Naive thymus-derived CD8-positive, alpha-beta T cell (primary cell): Measurements from ENCODE around the gene OXSR1. TPM values are rescaled to one million over a fixed set of nuclear protein-coding genes. Genes with fewer than 3 reads are reported as not detected.
A peak's percentile ranks its signal among the peaks of the same experiment; 100 is the strongest.
"Not testable (repeated sequence)": the region's sequence is repeated elsewhere in the genome, so short reads cannot be mapped to it uniquely, and the experiment has no call there.

Source experiments
- ATAC-seq, 2 donors: fragments of 150-1000 bp; cut with Tn5 transposase in 1 of 2; sonication (Bioruptor Pico), chemical (Tn5 transposase) in 1 of 2; 1 replicate in 1 of 2; 2 replicates in 1 of 2; pipeline ENCODE4 v1.10.0; 2021; ENCODE audit warnings: mild to moderate bottlenecking in 2 of 2, moderate library complexity in 2 of 2
- POLR2A ChIA-PET: fragments of 350-600 bp; sonication (Branson Sonifier 250); formaldehyde crosslinking; loops from one replicate; lab custom pipeline; 2021; ENCODE audit warnings: antibody characterized with exemption; lab: Charles Lee
- DNase-seq, 10 donors: peaks; one replicate each; pipeline versions ENCODE4 v3.0.0 to v3.0.0-alpha.2; 2020 to 2022
- H3K27ac Mint-ChIP-seq, 10 donors: one replicate each; pipeline ENCODE4 v1.8.0; 2020 to 2022; ENCODE audit warnings: mild to moderate bottlenecking in 10 of 10, mixed read lengths in 10 of 10, moderate library complexity in 4 of 10, inconsistent platforms in 1 of 10
- H3K27me3 Mint-ChIP-seq, 5 donors: one replicate each; pipeline ENCODE4 v1.8.0; 2021 to 2022; ENCODE audit warnings: mixed read lengths in 5 of 5
- H3K36me3 Mint-ChIP-seq, 3 donors: one replicate each; pipeline ENCODE4 v1.8.0; 2020 to 2022; ENCODE audit warnings: mixed read lengths in 3 of 3, mild to moderate bottlenecking in 2 of 3, inconsistent platforms in 1 of 3
- H3K4me1 Mint-ChIP-seq, 4 donors: one replicate each; pipeline ENCODE4 v1.8.0; 2021 to 2022; ENCODE audit warnings: mixed read lengths in 4 of 4
- H3K4me3 Mint-ChIP-seq, 10 donors: one replicate each; pipeline ENCODE4 v1.8.0; 2020 to 2022; ENCODE audit warnings: mild to moderate bottlenecking in 10 of 10, mixed read lengths in 10 of 10, moderate library complexity in 6 of 10, inconsistent platforms in 1 of 10
- H3K9me3 Mint-ChIP-seq, 9 donors: one replicate each; pipeline ENCODE4 v1.8.0; 2020 to 2022; ENCODE audit warnings: mixed read lengths in 9 of 9, mild to moderate bottlenecking in 3 of 9, inconsistent platforms in 1 of 9, moderate library complexity in 1 of 9
- polyA plus RNA-seq, 3 donors: library from polyadenylated mRNA; unstranded; fragments of 300-500 nt; fragmentation: Illumina TruSeq; gene quantifications; one replicate each; pipeline ENCODE4 v1.2.3, GENCODE V29; 2021
- total RNA-seq, 8 experiments: library from RNA in 2 of 8; stranded (reverse) in 2 of 8; gene quantifications; one replicate each; pipeline ENCODE4 v1.2.3 and lab custom pipeline; 2021 to 2026

Gene OXSR1
- total and polyA plus RNA-seq, 5 experiments from 2014 or later, result 12.9 to 40.8 (median 14.0) TPM

GRCh38 chr3:38289286-38290217, 124.2 kb downstream of the OXSR1 start:
- POLR2A ChIA-PET, H3K36me3 Mint-ChIP-seq, H3K9me3 Mint-ChIP-seq, ATAC-seq, H3K4me1 Mint-ChIP-seq, H3K4me3 Mint-ChIP-seq, H3K27ac Mint-ChIP-seq, H3K27me3 Mint-ChIP-seq, DNase-seq: not testable (repeated sequence)

GRCh38 chr3:38297053-38297452, 131.7 kb downstream of the OXSR1 start:
- H3K27ac Mint-ChIP-seq, H3K36me3 Mint-ChIP-seq, ATAC-seq, H3K9me3 Mint-ChIP-seq, POLR2A ChIA-PET, H3K4me3 Mint-ChIP-seq, H3K4me1 Mint-ChIP-seq, DNase-seq, H3K27me3 Mint-ChIP-seq: not testable (repeated sequence)

- DNase-seq, result no peak
- Mint-ChIP-seq H3K27ac (no peak overlapping the region), H3K4me3 (no peak overlapping the region), H3K9me3 (no peaks in the 10 kb centered on the region), H3K27me3 (peaks cover 0 to 9% (median 3%) of the 10 kb centered on the region in 5 donors), H3K4me1 (peaks cover 0 to 1% (median 0%) of the 10 kb centered on the region in 4 donors), H3K36me3 (no peaks in the 10 kb centered on the region)
- no peak for ATAC-seq
- POLR2A ChIA-PET, result no interaction called here
Observed at GRCh38 chr3:38297537-38297936, 132.2 kb downstream of the OXSR1 start.

- H3K27ac Mint-ChIP-seq, result no peak overlapping the region
- ATAC-seq, result no peak
- no peaks in the 10 kb centered on the region for H3K36me3 Mint-ChIP-seq
- H3K9me3 Mint-ChIP-seq, result no peaks in the 10 kb centered on the region
- POLR2A ChIA-PET, result no interaction called here
- H3K4me3 Mint-ChIP-seq, result no peak overlapping the region
- H3K27me3 Mint-ChIP-seq, result peaks cover 0 to 9% (median 3%) of the 10 kb centered on the region in 5 donors
- H3K4me1 Mint-ChIP-seq, result peaks cover 0 to 1% (median 0%) of the 10 kb centered on the region in 4 donors
- DNase-seq, result peak in 1 of 10 donors; percentile 3
Observed at GRCh38 chr3:38297947-38298711, 132.8 kb downstream of the OXSR1 start.

Other genes starting within 250 kb of the OXSR1 start
- gene VILL, start 174.8 kb upstream of the OXSR1 start, total RNA-seq, result 10 to 100 TPM; 41.0 to 41.9 TPM
- gene VILL, start 174.8 kb upstream of the OXSR1 start, polyA plus RNA-seq, result 10 to 100 TPM; 12.3 to 21.6 (median 16.0) TPM
- gene PLCD1, start 135.9 kb upstream of the OXSR1 start, total RNA-seq, result 10 to 100 TPM; 39.3 to 42.7 TPM
- gene PLCD1, start 135.9 kb upstream of the OXSR1 start, polyA plus RNA-seq, result 10 to 100 TPM; 11.0 to 23.0 (median 15.6) TPM
- 1 to 10 TPM; 4.6 to 5.2 TPM for gene DLEC1, start 126.3 kb upstream of the OXSR1 start, total RNA-seq
- gene DLEC1, start 126.3 kb upstream of the OXSR1 start, polyA plus RNA-seq, result under 1 TPM; 0.31 to 0.37 (median 0.35) TPM
- 10 to 100 TPM; 81.0 to 84.3 TPM for gene ACAA1, start 28.4 kb upstream of the OXSR1 start, total RNA-seq
- 10 to 100 TPM; 53.5 to 64.8 (median 55.6) TPM for gene ACAA1, start 28.4 kb upstream of the OXSR1 start, polyA plus RNA-seq
- 10 to 100 TPM; 40.6 to 44.7 TPM for gene MYD88, start 26.9 kb upstream of the OXSR1 start, total RNA-seq
- 10 to 100 TPM; 54.5 to 73.9 (median 71.8) TPM for gene MYD88, start 26.9 kb upstream of the OXSR1 start, polyA plus RNA-seq
- gene SLC22A13, start 100.3 kb downstream of the OXSR1 start, total RNA-seq, result 1 to 10 TPM; 1.0 TPM
- gene SLC22A13, start 100.3 kb downstream of the OXSR1 start, polyA plus RNA-seq, result under 1 TPM in 1 of 3 donors, not detected in 2; 0.08 TPM
- under 1 TPM in 1 of 2 experiments, not detected in 1; 0.22 TPM for gene SLC22A14, start 116.8 kb downstream of the OXSR1 start, total RNA-seq
- not detected for gene SLC22A14, start 116.8 kb downstream of the OXSR1 start, polyA plus RNA-seq
- 1 to 10 TPM; 2.3 to 3.4 TPM for gene XYLB, start 181.2 kb downstream of the OXSR1 start, total RNA-seq
- gene XYLB, start 181.2 kb downstream of the OXSR1 start, polyA plus RNA-seq, result under 1 TPM; 0.29 to 0.83 (median 0.77) TPM